Activated naive CD4-positive, alpha-beta T cell (primary cell): ENCODE results near the gene PAQR8.
A peak's percentile ranks its signal among the peaks of the same experiment; 100 is the strongest.
"Not testable (repeated sequence)": the region's sequence is repeated elsewhere in the genome, so short reads cannot be mapped to it uniquely, and the experiment has no call there.

Source experiments
- DNase-seq, 4 experiments: peaks; one replicate each; lab custom pipeline; 2025; lab: John Stamatoyannopoulos, UW

The PAQR8 gene

GRCh38 chr6:52376763-52377162, 14.8 kb downstream of the PAQR8 start:
- no peak for DNase-seq

GRCh38 chr6:52377538-52378221, 15.7 kb downstream of the PAQR8 start:
- no peak for DNase-seq

GRCh38 chr6:52381249-52381648, 19.3 kb downstream of the PAQR8 start:
- DNase-seq, result no peak

- DNase-seq, result no peak
Observed at GRCh38 chr6:52384145-52384766, 22.3 kb downstream of the PAQR8 start.

GRCh38 chr6:52385074-52385473, 23.1 kb downstream of the PAQR8 start:
- DNase-seq, result no peak

- DNase-seq, result not testable (repeated sequence)
Observed at GRCh38 chr6:52388119-52388518, 26.2 kb downstream of the PAQR8 start.

- DNase-seq, result no peak
Observed at GRCh38 chr6:52388790-52389189, 26.8 kb downstream of the PAQR8 start.

GRCh38 chr6:52389264-52389625, 27.3 kb downstream of the PAQR8 start:
- DNase-seq, result no peak

- DNase-seq, result peak in 1 of 4 experiments; percentile 38
Observed at GRCh38 chr6:52389626-52390360, 27.8 kb downstream of the PAQR8 start.

GRCh38 chr6:52390361-52390727, 28.4 kb downstream of the PAQR8 start:
- DNase-seq, result peak in 1 of 4 experiments; percentile 16

- no peak for DNase-seq
Observed at GRCh38 chr6:52391599-52391998, 29.6 kb downstream of the PAQR8 start.

GRCh38 chr6:52392944-52393343, 31.0 kb downstream of the PAQR8 start:
- no peak for DNase-seq

- DNase-seq, result no peak
Observed at GRCh38 chr6:52393780-52394179, 31.8 kb downstream of the PAQR8 start.

GRCh38 chr6:52394251-52394666, 32.3 kb downstream of the PAQR8 start:
- DNase-seq, result no peak

- no peak for DNase-seq
Observed at GRCh38 chr6:52395969-52396368, 34.0 kb downstream of the PAQR8 start.

GRCh38 chr6:52399511-52400312, 37.8 kb downstream of the PAQR8 start:
- no peak for DNase-seq

- DNase-seq, result no peak
Observed at GRCh38 chr6:52400313-52401041, 38.5 kb downstream of the PAQR8 start.

- DNase-seq, result no peak
Observed at GRCh38 chr6:52403086-52403485, 41.1 kb downstream of the PAQR8 start.

- no peak for DNase-seq
Observed at GRCh38 chr6:52403627-52404026, 41.7 kb downstream of the PAQR8 start.

- no peak for DNase-seq
Observed at GRCh38 chr6:52405243-52405642, 43.3 kb downstream of the PAQR8 start.

GRCh38 chr6:52407467-52407866, 45.5 kb downstream of the PAQR8 start:
- DNase-seq, result no peak

GRCh38 chr6:52409499-52409898, 47.5 kb downstream of the PAQR8 start:
- no peak for DNase-seq
